ENCODE results near the gene NSMCE1.

DNA sequence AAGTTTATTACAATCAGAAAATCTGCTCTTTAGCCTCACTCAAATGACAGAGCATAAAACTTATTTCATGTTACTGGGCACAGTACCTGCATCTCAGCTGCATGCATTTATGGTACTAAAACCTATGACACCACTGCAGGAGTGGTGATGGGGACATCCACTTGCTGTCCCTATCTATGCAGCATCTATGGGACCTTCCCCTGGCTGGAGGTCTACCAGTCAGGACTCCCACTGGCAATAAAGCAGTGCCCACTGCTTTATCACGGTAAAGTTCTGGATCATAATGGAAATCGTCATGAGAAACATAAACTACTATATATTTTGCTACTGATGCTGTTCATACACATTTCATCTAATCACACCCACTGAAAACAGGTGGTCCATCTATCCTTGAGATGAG, 26.2 kb downstream of the NSMCE1 start:
- TF ChIP-seq POU6F1 (CRISPR knock-in tag; IDR thresholded peaks at IDR 0.05; ENCODE audit: borderline replicate concordance, low read depth) (no peak), RARB (CRISPR knock-in tag; IDR thresholded peaks at IDR 0.05) (no peak), CREB5 (CRISPR knock-in tag; IDR thresholded peaks at IDR 0.05; ENCODE audit: low read depth) (no peak), GLIS3 (CRISPR knock-in tag; IDR thresholded peaks at IDR 0.05) (no peak)

Measured in SK-N-SH treated with all-trans-retinoic acid at 6 μM for 48 hours (cell line).